H1 (cell line): ENCODE results near the gene RAP2B. TPM values are rescaled to one million over a fixed set of nuclear protein-coding genes. Genes with fewer than 3 reads are reported as not detected.

ENCODE experiments used
- CTCF ChIA-PET: fragments of 300-600 bp; sonication (Branson Sonifier 250); formaldehyde crosslinking; loops from one replicate; lab custom pipeline; 2021; ENCODE audit not compliant: partially characterized antibody; lab: Charles Lee
- POLR2A ChIA-PET: fragments of 300-600 bp; sonication (Branson Sonifier 250); formaldehyde crosslinking; loops from one replicate; lab custom pipeline; 2021; ENCODE audit warnings: inconsistent platforms; ENCODE audit not compliant: partially characterized antibody; lab: Charles Lee
- DNase-seq, 2 experiments: peaks; one replicate each; pipeline versions ENCODE4 v3.0.0 to v3.0.0-alpha.2; 2010 to 2022; ENCODE audit warnings: low spot score in 2 of 2, low read depth in 1 of 2, mixed read lengths in 1 of 2
- FAIRE-seq: peaks from 2 replicates; lab custom pipeline; 2011; peaks lifted over from hg19 to GRCh38; lab: Jason Lieb, UNC
- H2AFZ ChIP-seq: 2 replicates; pipeline ENCODE4 v1.8.1; 2012; ENCODE audit warnings: low read length, inconsistent platforms
- H2AK5ac ChIP-seq: 2 replicates; pipeline ENCODE4 v1.6.1; 2013; ENCODE audit warnings: low read depth, low read length
- H2BK120ac ChIP-seq: replicated peaks from 2 replicates; pipeline ENCODE3; 2013; ENCODE audit warnings: low read depth, low read length, inconsistent platforms
- H2BK12ac ChIP-seq: 2 replicates; pipeline ENCODE4 v1.6.1; 2013; ENCODE audit warnings: low read depth, low read length
- H2BK15ac ChIP-seq: 2 replicates; pipeline ENCODE4 v1.6.1; 2013; ENCODE audit warnings: low read length
- H2BK20ac ChIP-seq: 2 replicates; pipeline ENCODE4 v1.6.1; 2013; ENCODE audit warnings: low read length
- H2BK5ac ChIP-seq: 2 replicates; pipeline ENCODE4 v1.6.1; 2013; ENCODE audit warnings: low read depth, low read length
- H3K14ac ChIP-seq: 2 replicates; pipeline ENCODE4 v1.6.1; 2013; ENCODE audit warnings: inconsistent platforms; ENCODE audit not compliant: insufficient read length
- H3K18ac ChIP-seq: 2 replicates; pipeline ENCODE4 v1.6.1; 2013; ENCODE audit warnings: low read length; ENCODE audit errors: extremely low read depth
- H3K23ac ChIP-seq: 2 replicates; pipeline ENCODE4 v1.6.1; 2013; ENCODE audit warnings: inconsistent platforms; ENCODE audit not compliant: insufficient read length
- H3K23me2 ChIP-seq: 2 replicates; pipeline ENCODE4 v1.6.1; 2013; ENCODE audit warnings: low read depth, low read length
- H3K27ac ChIP-seq: 2 replicates; pipeline ENCODE4 v1.6.1; 2011; ENCODE audit warnings: low read depth, low read length, inconsistent platforms
- H3K27me3 ChIP-seq, 4 experiments: replicated peaks in 1 of 4; 1 replicate in 1 of 4; 2 replicates in 3 of 4; pipeline versions ENCODE4 v1.6.1 to v1.8.1; 2011 to 2013; ENCODE audit warnings: low read length in 3 of 4, mild to moderate bottlenecking in 3 of 4, inconsistent platforms in 2 of 4, mixed read lengths in 2 of 4, moderate library complexity in 1 of 4; ENCODE audit not compliant: control insufficient read depth in 3 of 4, insufficient read depth in 3 of 4; ENCODE audit errors: extremely low read depth in 1 of 4
- H3K36me3 ChIP-seq, 4 experiments: 2 replicates each; pipeline versions ENCODE4 v1.6.1 to v1.8.1; 2011 to 2013; ENCODE audit warnings: mild to moderate bottlenecking in 4 of 4, low read length in 3 of 4, moderate library complexity in 2 of 4, control low read depth in 1 of 4, inconsistent platforms in 1 of 4; ENCODE audit not compliant: insufficient read depth in 4 of 4, control insufficient read depth in 2 of 4
- H3K4ac ChIP-seq: replicated peaks from 2 replicates; pipeline ENCODE3; 2013; ENCODE audit warnings: low read length, low read depth, mixed read lengths, inconsistent platforms; ENCODE audit not compliant: insufficient read length
- H3K4me1 ChIP-seq, 4 experiments: replicated peaks in 1 of 4; 1 replicate in 1 of 4; 2 replicates in 3 of 4; pipeline versions ENCODE4 v1.6.1 to v1.8.1; 2011 to 2013; ENCODE audit warnings: low read length in 3 of 4, inconsistent platforms in 2 of 4, mixed read lengths in 1 of 4; ENCODE audit not compliant: insufficient read depth in 4 of 4, control insufficient read depth in 3 of 4
- H3K4me2 ChIP-seq, 2 experiments: 2 replicates each; pipeline versions ENCODE4 v1.6.1 to v1.8.1; 2011 to 2013; ENCODE audit warnings: low read depth in 2 of 2, low read length in 2 of 2, control low read depth in 1 of 2, inconsistent platforms in 1 of 2, mild to moderate bottlenecking in 1 of 2; ENCODE audit not compliant: insufficient read depth in 1 of 2
- H3K4me3 ChIP-seq, 4 experiments: fragments of 200-600, 300-600 bp in 1 of 4; sonication (generic), shearing (Covaris generic), sonication (Bioruptor Twin) in 1 of 4; 2 replicates each; pipeline versions ENCODE4 v1.5.1 to v1.8.1; 2011 to 2016; ENCODE audit warnings: low read length in 4 of 4, low read depth in 3 of 4, control low read depth in 2 of 4, inconsistent platforms in 2 of 4, mild to moderate bottlenecking in 2 of 4, mixed read lengths in 1 of 4, moderate library complexity in 1 of 4; ENCODE audit not compliant: insufficient read depth in 2 of 4; ENCODE audit errors: extremely low read depth in 1 of 4
- H3K56ac ChIP-seq: replicated peaks from 2 replicates; pipeline ENCODE3; 2013; ENCODE audit warnings: low read depth, mild to moderate bottlenecking, mixed read lengths, low read length, inconsistent platforms; ENCODE audit not compliant: insufficient read length
- H3K79me1 ChIP-seq: 2 replicates; pipeline ENCODE4 v1.6.1; 2013; ENCODE audit warnings: low read depth, low read length, control low read depth
- H3K79me2 ChIP-seq, 2 experiments: 2 replicates each; pipeline versions ENCODE4 v1.6.1 to v1.8.1; 2012 to 2013; ENCODE audit warnings: low read length in 2 of 2, mild to moderate bottlenecking in 2 of 2, inconsistent platforms in 1 of 2; ENCODE audit not compliant: insufficient read depth in 2 of 2, control insufficient read depth in 1 of 2
- H3K9ac ChIP-seq, 4 experiments: replicated peaks in 1 of 4; 1 replicate in 1 of 4; 2 replicates in 3 of 4; pipeline versions ENCODE4 v1.6.1 to v1.8.1; 2011 to 2013; ENCODE audit warnings: low read depth in 3 of 4, low read length in 3 of 4, control low read depth in 2 of 4, mild to moderate bottlenecking in 2 of 4, moderate library complexity in 2 of 4, inconsistent platforms in 1 of 4; ENCODE audit errors: extremely low read depth in 1 of 4
- H3K9me3 ChIP-seq, 2 experiments: 2 replicates each; pipeline versions ENCODE4 v1.6.1 to v1.8.1; 2012 to 2013; ENCODE audit warnings: mild to moderate bottlenecking in 2 of 2, moderate library complexity in 2 of 2, control low read depth in 1 of 2, inconsistent platforms in 1 of 2, low read depth in 1 of 2, low read length in 1 of 2, mixed read lengths in 1 of 2; ENCODE audit not compliant: insufficient read depth in 2 of 2
- H4K20me1 ChIP-seq, 2 experiments: replicated peaks in 1 of 2; 2 replicates each; pipeline versions ENCODE3 to v1.8.1; 2011 to 2013; ENCODE audit warnings: inconsistent platforms in 2 of 2, low read length in 2 of 2, mild to moderate bottlenecking in 1 of 2; ENCODE audit not compliant: insufficient read depth in 2 of 2, control insufficient read depth in 1 of 2
- H4K5ac ChIP-seq: 2 replicates; pipeline ENCODE4 v1.6.1; 2013; ENCODE audit warnings: low read length, low read depth, mixed read lengths, inconsistent platforms; ENCODE audit not compliant: insufficient read length
- H4K8ac ChIP-seq: 2 replicates; pipeline ENCODE4 v1.8.0; 2013; ENCODE audit warnings: mild to moderate bottlenecking, moderate library complexity, low read length, inconsistent platforms; ENCODE audit not compliant: insufficient read depth; ENCODE audit errors: extremely low read depth
- H4K91ac ChIP-seq: replicated peaks from 2 replicates; pipeline ENCODE3; 2013; ENCODE audit warnings: low read length, mixed read lengths, inconsistent platforms; ENCODE audit not compliant: insufficient read length
- CHD1 ChIP-seq: IDR thresholded peaks from 2 replicates; pipeline ENCODE4 v1.6.1; 2012; ENCODE audit warnings: low read depth, low read length, improper control_type of control experiment
- EGR1 ChIP-seq: IDR thresholded peaks from 2 replicates; pipeline ENCODE4 v1.6.1; 2011; ENCODE audit warnings: low read depth, low read length, borderline replicate concordance
- MAFK ChIP-seq: IDR thresholded peaks from 2 replicates; pipeline ENCODE4 v1.6.1; 2012; ENCODE audit warnings: low read depth, mild to moderate bottlenecking, improper control_type of control experiment, low read length
- POLR2A ChIP-seq, 2 experiments: IDR thresholded peaks; 1 replicate in 1 of 2; 2 replicates in 1 of 2; pipeline ENCODE4 v1.6.1; 2011; ENCODE audit warnings: low read depth in 2 of 2, low read length in 2 of 2, mild to moderate bottlenecking in 2 of 2; ENCODE audit errors: control extremely low read depth in 1 of 2
- SAP30 ChIP-seq: fragments of 300-600 bp; sonication (generic); IDR thresholded peaks from 2 replicates; pipeline ENCODE4 v1.7.1; 2012; ENCODE audit warnings: low read length, moderate library complexity, mild to moderate bottlenecking, inconsistent platforms; ENCODE audit not compliant: insufficient read depth, insufficient replicate concordance
- WGBS, 2 experiments: shearing (Covaris generic) in 1 of 2; methylation state at CpG; one replicate each; pipeline versions ENCODE4 v1.1.6 to v1.1.7; 2013 to 2015; ENCODE audit warnings: low lambda C conversion rate in 2 of 2, mixed read lengths in 2 of 2, inconsistent platforms in 1 of 2, low coverage in 1 of 2, missing lambda C conversion rate in 1 of 2; ENCODE audit not compliant: insufficient replicate concordance in 2 of 2, insufficient coverage in 1 of 2, insufficient read length in 1 of 2; ENCODE audit errors: extremely low coverage in 1 of 2, missing lambda C conversion rate in 1 of 2; 5-methylcytosine and 5-hydroxymethylcytosine counted together
- polyA plus RNA-seq, 7 experiments: library from polyadenylated mRNA; depleted of rRNA in 3 of 7; stranded (reverse) in 5 of 7; unstranded in 2 of 7; fragments of >200 nt in 5 of 7; fragments of 200-250 nt in 2 of 7; gene quantifications; 1 replicate in 5 of 7; 2 replicates in 1 of 7; 4 replicates in 1 of 7; pipeline versions ENCODE4 v1.2.1 to v1.2.3, GENCODE V29; 2011 to 2013; ENCODE audit warnings: missing spikeins in 2 of 7, mixed read lengths in 2 of 7
- total RNA-seq: library from RNA; stranded (reverse); fragmentation: NEBNext Ultra II Directional; extraction: Animal tissue kit (Norgen Biotek cat#: 25700); gene quantifications from 2 replicates; pipeline ENCODE4 v1.2.1, GENCODE V29; 2021
- TF ChIP-seq, protein P1 (sequence below): IDR thresholded peaks from 2 replicates; pipeline ENCODE4 v1.6.1; 2012; ENCODE audit warnings: inconsistent platforms
- TF ChIP-seq, protein P2 (sequence below), 3 experiments: IDR thresholded peaks; 1 replicate in 2 of 3; 2 replicates in 1 of 3; pipeline versions ENCODE4 v1.5.1 to v1.6.1; 2011; ENCODE audit warnings: low read length in 3 of 3, mild to moderate bottlenecking in 3 of 3, inconsistent platforms in 2 of 3, low read depth in 1 of 3, moderate library complexity in 1 of 3; ENCODE audit not compliant: insufficient read depth in 1 of 3; ENCODE audit errors: control extremely low read depth in 1 of 3

RAP2B gene
- total and polyA plus RNA-seq, 2 of the 8 experiments (the other 6 are each of a cell fraction or from before 2014, with no cell fraction given): 7.5 to 20.3 TPM

DNA sequence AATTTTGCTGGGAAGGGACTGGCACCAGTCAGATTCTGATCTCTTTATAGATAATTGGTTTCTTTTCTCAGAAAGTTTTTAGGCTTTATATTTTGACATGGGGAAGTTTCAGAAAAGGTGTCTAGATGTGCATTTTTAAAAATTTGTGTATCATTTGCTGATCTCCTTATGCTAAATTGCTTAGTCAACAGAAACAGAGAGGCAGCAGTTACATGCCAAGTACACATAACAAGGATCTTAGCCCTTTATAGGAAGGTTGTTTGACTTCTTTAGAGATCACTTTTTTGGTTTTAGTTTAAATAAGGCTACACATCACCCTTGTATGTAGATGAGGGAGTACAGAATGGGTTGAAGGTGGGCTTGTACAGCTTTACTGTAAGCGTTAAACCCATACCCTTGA lies 53.5 kb downstream of the RAP2B start:
- no peak overlapping the region for H3K4me3 ChIP-seq
- no peak overlapping the region for H4K8ac ChIP-seq
- H3K9me3 ChIP-seq: no peaks in the 10 kb centered on the region
- H3K4ac ChIP-seq: no peak overlapping the region
- H3K18ac ChIP-seq: no peak overlapping the region
- H4K5ac ChIP-seq: no peak overlapping the region
- H3K79me1 ChIP-seq: no peaks in the 10 kb centered on the region
- FAIRE-seq: no peak
- H3K56ac ChIP-seq: no peak overlapping the region
- H2BK120ac ChIP-seq: no peak overlapping the region
- H3K36me3 ChIP-seq: no peaks in the 10 kb centered on the region
- no peaks in the 10 kb centered on the region for H4K20me1 ChIP-seq
- no peaks in the 10 kb centered on the region for H3K79me2 ChIP-seq
- H2AK5ac ChIP-seq: no peak overlapping the region
- H3K27ac ChIP-seq: no peak overlapping the region
- no peak overlapping the region for H2BK5ac ChIP-seq
- H3K27me3 ChIP-seq: peaks cover 0 to 1% (median 0%) of the 10 kb centered on the region in 4 experiments; a peak in 1 of 7 replicates
- H3K4me2 ChIP-seq: no peak overlapping the region
- POLR2A ChIA-PET: no interaction called here
- no peak for DNase-seq
- no peak overlapping the region for H2BK20ac ChIP-seq
- 100% methylated on average over 1 of the region's 1 CpG; no CpG with 5 or more reads in 1 of the 2 experiments for WGBS, 2 experiments
- no peak overlapping the region for H2BK15ac ChIP-seq
- H2BK12ac ChIP-seq: no peak overlapping the region
- CTCF ChIA-PET: interaction anchor here (1.5 kb wide), 1 partner anchor 74 kb away, joined by 3 read pairs; no protein-coding TSS in a partner anchor
- no peaks in the 10 kb centered on the region for H3K23me2 ChIP-seq
- no peak overlapping the region for H3K14ac ChIP-seq
- H4K91ac ChIP-seq: no peak overlapping the region
- no peak overlapping the region for H3K9ac ChIP-seq
- no peak overlapping the region for H3K23ac ChIP-seq
- no peak overlapping the region for H2AFZ ChIP-seq
- H3K4me1 ChIP-seq: peaks cover 0 to 3% (median 1%) of the 10 kb centered on the region in 4 experiments; a peak in 2 of 7 replicates
- TF ChIP-seq, protein P1, sequence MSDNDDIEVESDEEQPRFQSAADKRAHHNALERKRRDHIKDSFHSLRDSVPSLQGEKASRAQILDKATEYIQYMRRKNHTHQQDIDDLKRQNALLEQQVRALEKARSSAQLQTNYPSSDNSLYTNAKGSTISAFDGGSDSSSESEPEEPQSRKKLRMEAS: no peak
- TF ChIP-seq POLR2A (IDR thresholded peaks at IDR 0.05; ENCODE audit: control extremely low read depth in 1 of 2, low read depth in 2 of 2, low read length in 2 of 2) (no peak), MAFK (no peak), EGR1 (no peak), CHD1 (no peak), SAP30 (no peak)
- TF ChIP-seq, protein P2, sequence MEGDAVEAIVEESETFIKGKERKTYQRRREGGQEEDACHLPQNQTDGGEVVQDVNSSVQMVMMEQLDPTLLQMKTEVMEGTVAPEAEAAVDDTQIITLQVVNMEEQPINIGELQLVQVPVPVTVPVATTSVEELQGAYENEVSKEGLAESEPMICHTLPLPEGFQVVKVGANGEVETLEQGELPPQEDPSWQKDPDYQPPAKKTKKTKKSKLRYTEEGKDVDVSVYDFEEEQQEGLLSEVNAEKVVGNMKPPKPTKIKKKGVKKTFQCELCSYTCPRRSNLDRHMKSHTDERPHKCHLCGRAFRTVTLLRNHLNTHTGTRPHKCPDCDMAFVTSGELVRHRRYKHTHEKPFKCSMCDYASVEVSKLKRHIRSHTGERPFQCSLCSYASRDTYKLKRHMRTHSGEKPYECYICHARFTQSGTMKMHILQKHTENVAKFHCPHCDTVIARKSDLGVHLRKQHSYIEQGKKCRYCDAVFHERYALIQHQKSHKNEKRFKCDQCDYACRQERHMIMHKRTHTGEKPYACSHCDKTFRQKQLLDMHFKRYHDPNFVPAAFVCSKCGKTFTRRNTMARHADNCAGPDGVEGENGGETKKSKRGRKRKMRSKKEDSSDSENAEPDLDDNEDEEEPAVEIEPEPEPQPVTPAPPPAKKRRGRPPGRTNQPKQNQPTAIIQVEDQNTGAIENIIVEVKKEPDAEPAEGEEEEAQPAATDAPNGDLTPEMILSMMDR (IDR thresholded peaks at IDR 0.05; ENCODE audit: control extremely low read depth in 1 of 3, insufficient read depth in 1 of 3, low read depth in 1 of 3, low read length in 3 of 3): no peak
